Measurements from ENCODE around the gene ZNF629.

The ZNF629 gene

GRCh38 chr16:30805370-30806169 is 18.6 kb upstream of the ZNF629 start:
- DNase-seq (ENCODE audit: low read depth in 1 of 2, low spot score in 1 of 2) = peak; percentile 83 to 90
- TF ChIP-seq JUND (IDR thresholded peaks at IDR 0.05; ENCODE audit: low read depth) = no peak
- in situ Hi-C loops (cut with HindIII; ENCODE audit: low pct_unique_long_range_greater_than_20kb, low sequenced_read_pairs) = no loop called here

GRCh38 chr16:30805056-30805369 is 18.0 kb upstream of the ZNF629 start:
- DNase-seq (ENCODE audit: low read depth in 1 of 2, low spot score in 1 of 2) = no peak
- in situ Hi-C loops (cut with HindIII; ENCODE audit: low pct_unique_long_range_greater_than_20kb, low sequenced_read_pairs) = no loop called here
- TF ChIP-seq JUND (IDR thresholded peaks at IDR 0.05; ENCODE audit: low read depth) = no peak

GRCh38 chr16:30802936-30803335 is 15.9 kb upstream of the ZNF629 start:
- in situ Hi-C loops (cut with HindIII; ENCODE audit: low pct_unique_long_range_greater_than_20kb, low sequenced_read_pairs) = no loop called here
- TF ChIP-seq JUND (IDR thresholded peaks at IDR 0.05; ENCODE audit: low read depth) = no peak
- no peak for DNase-seq (ENCODE audit: low read depth in 1 of 2, low spot score in 1 of 2)

GRCh38 chr16:30797670-30798309 is 10.8 kb upstream of the ZNF629 start:
- DNase-seq (ENCODE audit: low read depth in 1 of 2, low spot score in 1 of 2) = no peak
- TF ChIP-seq JUND (IDR thresholded peaks at IDR 0.05; ENCODE audit: low read depth) = no peak
- in situ Hi-C loops (cut with HindIII; ENCODE audit: low pct_unique_long_range_greater_than_20kb, low sequenced_read_pairs) = no loop called here

GRCh38 chr16:30794634-30795033 is 7.6 kb upstream of the ZNF629 start:
- no peak for TF ChIP-seq JUND (IDR thresholded peaks at IDR 0.05; ENCODE audit: low read depth)

GRCh38 chr16:30793508-30794069 is 6.6 kb upstream of the ZNF629 start:
- in situ Hi-C loops (cut with HindIII; ENCODE audit: low pct_unique_long_range_greater_than_20kb, low sequenced_read_pairs) = no loop called here
- TF ChIP-seq JUND (IDR thresholded peaks at IDR 0.05; ENCODE audit: low read depth) = no peak
- DNase-seq (ENCODE audit: low read depth in 1 of 2, low spot score in 1 of 2) = no peak

More at GRCh38 chr16:30794634-30795033, 7.6 kb upstream of the ZNF629 start:
- in situ Hi-C loops (cut with HindIII; ENCODE audit: low pct_unique_long_range_greater_than_20kb, low sequenced_read_pairs) = no loop called here
- DNase-seq (ENCODE audit: low read depth in 1 of 2, low spot score in 1 of 2) = no peak

- no peak for DNase-seq (ENCODE audit: low read depth in 1 of 2, low spot score in 1 of 2)
- in situ Hi-C loops (cut with HindIII; ENCODE audit: low pct_unique_long_range_greater_than_20kb, low sequenced_read_pairs) = no loop called here
Observed at GRCh38 chr16:30787613-30788378, 791 bp upstream of the ZNF629 start.

GRCh38 chr16:30786115-30786935 is 680 bp downstream of the ZNF629 start:
- no peak for TF ChIP-seq JUND (IDR thresholded peaks at IDR 0.05; ENCODE audit: low read depth)
- in situ Hi-C loops (cut with HindIII; ENCODE audit: low pct_unique_long_range_greater_than_20kb, low sequenced_read_pairs) = no loop called here
- DNase-seq (ENCODE audit: low read depth in 1 of 2, low spot score in 1 of 2) = peak; percentile 64 to 68

More at GRCh38 chr16:30787613-30788378, 791 bp upstream of the ZNF629 start:
- no peak for TF ChIP-seq JUND (IDR thresholded peaks at IDR 0.05; ENCODE audit: low read depth)

GRCh38 chr16:30785126-30786106 is 1.6 kb downstream of the ZNF629 start:
- DNase-seq (ENCODE audit: low read depth in 1 of 2, low spot score in 1 of 2) = no peak
- in situ Hi-C loops (cut with HindIII; ENCODE audit: low pct_unique_long_range_greater_than_20kb, low sequenced_read_pairs) = no loop called here
- TF ChIP-seq JUND (IDR thresholded peaks at IDR 0.05; ENCODE audit: low read depth) = no peak

GRCh38 chr16:30784215-30784614 is 2.8 kb downstream of the ZNF629 start:
- no peak for TF ChIP-seq JUND (IDR thresholded peaks at IDR 0.05; ENCODE audit: low read depth)
- in situ Hi-C loops (cut with HindIII; ENCODE audit: low pct_unique_long_range_greater_than_20kb, low sequenced_read_pairs) = no loop called here

More at GRCh38 chr16:30784215-30784614, 2.8 kb downstream of the ZNF629 start:
- DNase-seq (ENCODE audit: low read depth in 1 of 2, low spot score in 1 of 2) = no peak

All from T47D (cell line).